ENCODE results near the gene IGFBP3.

DNA sequence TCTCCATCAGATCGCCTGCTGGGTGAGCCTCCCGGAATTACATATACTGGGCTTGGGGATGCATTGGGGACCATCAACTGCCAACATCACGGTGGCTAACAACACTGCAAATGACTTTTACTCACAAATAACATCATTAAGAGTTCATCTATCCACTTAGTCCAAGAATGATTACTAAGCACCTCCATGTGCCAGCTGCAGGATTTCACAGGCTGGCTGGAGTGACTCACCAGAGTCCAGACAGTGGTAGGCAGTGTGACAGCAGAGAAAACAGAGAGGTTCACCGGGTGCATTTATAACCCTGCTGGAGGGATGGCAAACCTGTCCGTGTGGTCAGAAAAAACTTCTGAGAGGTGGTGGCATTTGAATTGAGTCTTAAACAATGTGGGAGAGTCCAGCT, 3.2 kb upstream of the IGFBP3 start:
- TF ChIP-seq SUZ12 (IDR thresholded peaks at IDR 0.05; ENCODE audit: extremely low read depth, insufficient read depth, insufficient read length) (no peak), YY1 (IDR thresholded peaks at IDR 0.05; ENCODE audit: insufficient read depth, insufficient read length) (no peak), ZNF274 (IDR thresholded peaks at IDR 0.05; ENCODE audit: low read depth, low read length) (no peak)

All from NT2/D1 (cell line).